OCI-LY1 (cell line): Measurements from ENCODE around the gene NUP50.

Source experiments
- H2AFZ ChIP-seq: fragments of 200-600 bp; sonication (generic), shearing (Covaris generic); 2 replicates; pipeline ENCODE4 v1.6.0; 2014; ENCODE audit warnings: antibody characterized with exemption, mild to moderate bottlenecking, low read length
- H3F3A ChIP-seq: fragments of 200-600 bp; sonication (generic), shearing (Covaris generic); 2 replicates; pipeline ENCODE4 v1.6.0; 2014; ENCODE audit warnings: mild to moderate bottlenecking, antibody characterized with exemption, low read length, moderate library complexity; ENCODE audit not compliant: insufficient read depth
- H3K27ac ChIP-seq: fragments of 200-600 bp; sonication (generic); 2 replicates; pipeline ENCODE4 v1.5.1; 2014; ENCODE audit warnings: low read length, mixed run types, mild to moderate bottlenecking, low read depth; ENCODE audit not compliant: poor library complexity, severe bottlenecking
- H3K27me3 ChIP-seq: fragments of 200-600 bp; sonication (generic); 2 replicates; pipeline ENCODE4 v1.6.0; 2014; ENCODE audit warnings: antibody characterized with exemption, mild to moderate bottlenecking, low read length, moderate library complexity; ENCODE audit not compliant: insufficient read depth
- H3K36me3 ChIP-seq: fragments of 200-600 bp; sonication (generic); 2 replicates; pipeline ENCODE4 v1.6.1; 2014; ENCODE audit warnings: mild to moderate bottlenecking, antibody characterized with exemption, low read length, moderate library complexity, mixed read lengths; ENCODE audit not compliant: insufficient read depth
- H3K4me1 ChIP-seq: fragments of 200-600 bp; sonication (generic); 2 replicates; pipeline ENCODE4 v1.5.1; 2014; ENCODE audit warnings: mild to moderate bottlenecking, low read length, moderate library complexity; ENCODE audit not compliant: insufficient read depth, severe bottlenecking
- H3K4me2 ChIP-seq: fragments of 200-600 bp; sonication (generic), shearing (Covaris generic); 2 replicates; pipeline ENCODE4 v1.6.1; 2014; ENCODE audit warnings: low read length
- H3K4me3 ChIP-seq: fragments of 200-600 bp; sonication (generic); 2 replicates; pipeline ENCODE4 v1.5.1; 2014; ENCODE audit warnings: low read length, low read depth, mild to moderate bottlenecking, mixed read lengths; ENCODE audit not compliant: poor library complexity, severe bottlenecking
- H3K79me2 ChIP-seq: fragments of 200-600 bp; shearing (Covaris generic); 2 replicates; pipeline ENCODE4 v1.6.1; 2016; ENCODE audit warnings: mixed run types, low read length, mixed read lengths; ENCODE audit not compliant: insufficient read depth
- H3K9ac ChIP-seq: fragments of 200-600 bp; sonication (generic), shearing (Covaris generic); 2 replicates; pipeline ENCODE4 v1.6.1; 2014; ENCODE audit warnings: mild to moderate bottlenecking, low read length, mixed read lengths
- H3K9me2 ChIP-seq: fragments of 200-600 bp; sonication (generic), shearing (Covaris generic); 2 replicates; pipeline ENCODE4 v1.6.1; 2014; ENCODE audit warnings: low read depth, mild to moderate bottlenecking, low read length, mixed read lengths
- H3K9me3 ChIP-seq: fragments of 200-600 bp; shearing (Covaris generic); 2 replicates; pipeline ENCODE4 v1.6.1; 2014; ENCODE audit warnings: low read length, mixed read lengths
- H4K20me1 ChIP-seq: fragments of 200-600 bp; sonication (generic), shearing (Covaris generic); 2 replicates; pipeline ENCODE4 v1.6.0; 2016; ENCODE audit warnings: mild to moderate bottlenecking, low read length; ENCODE audit not compliant: insufficient read depth
- CTCF ChIP-seq: fragments of 200-600 bp; sonication (generic), shearing (Covaris generic); IDR thresholded peaks from 2 replicates; pipeline ENCODE4 v1.5.1; 2017; ENCODE audit warnings: mild to moderate bottlenecking, antibody characterized with exemption, low read length, moderate library complexity, mixed read lengths
- EZH2 ChIP-seq: fragments of 200-600 bp; sonication (generic), shearing (Covaris generic); IDR thresholded peaks from 2 replicates; pipeline ENCODE4 v1.8.0; 2017; ENCODE audit warnings: borderline replicate concordance, mixed run types, mild to moderate bottlenecking, antibody characterized with exemption, low read length, moderate library complexity, mixed read lengths

The NUP50 gene

DNA sequence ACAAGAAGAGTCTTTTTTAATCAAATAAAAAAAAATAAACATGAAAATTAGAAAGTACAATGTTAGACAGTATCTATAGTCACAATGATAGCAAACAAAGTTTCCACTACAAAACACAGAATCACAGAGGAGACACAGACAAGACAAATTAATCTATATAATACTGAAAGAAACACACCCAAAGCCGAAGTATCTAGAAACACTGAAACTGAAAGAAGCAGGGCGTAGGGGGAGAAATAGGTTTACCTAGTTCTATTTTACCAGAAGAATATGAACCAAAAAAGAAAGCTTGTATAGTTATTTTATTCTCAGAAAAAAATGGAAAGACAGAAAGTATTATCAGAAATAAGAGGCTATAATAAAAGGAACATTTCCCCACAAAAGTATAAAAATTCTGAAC lies 27.1 kb upstream of the NUP50 start:
- Histone ChIP-seq H3K36me3 (peaks cover 15% of the 10 kb centered on the region), H3K9me3 (peaks cover 4% of the 10 kb centered on the region; the same call in 1 of the 2 replicates), H3K4me3 (no peak overlapping the region), H2AFZ (no peak overlapping the region), H3K4me1 (no peaks in the 10 kb centered on the region), H3K9ac (no peak overlapping the region), H3K4me2 (no peak overlapping the region), H3K27me3 (no peaks in the 10 kb centered on the region), H3K27ac (no peak overlapping the region), H3F3A (no peaks in the 10 kb centered on the region), H4K20me1 (no peaks in the 10 kb centered on the region), H3K79me2 (no peaks in the 10 kb centered on the region), H3K9me2 (no peaks in the 10 kb centered on the region)
- no peak for TF ChIP-seq EZH2

- TF ChIP-seq CTCF (no peak), EZH2 (no peak)
- no peaks in the 10 kb centered on the region for H3K9me2 ChIP-seq
- peaks cover 7% of the 10 kb centered on the region; the same call in 1 of the 2 replicates for H3K9me3 ChIP-seq
- no peaks in the 10 kb centered on the region for H4K20me1 ChIP-seq
- no peaks in the 10 kb centered on the region for H3K27me3 ChIP-seq
- H3K4me2 ChIP-seq = no peak overlapping the region
- H3K9ac ChIP-seq = no peak overlapping the region
- H3F3A ChIP-seq = no peaks in the 10 kb centered on the region
- no peak overlapping the region for H3K27ac ChIP-seq
- peaks cover 9% of the 10 kb centered on the region for H3K36me3 ChIP-seq
- H3K4me1 ChIP-seq = no peaks in the 10 kb centered on the region
- no peak overlapping the region for H2AFZ ChIP-seq
- H3K4me3 ChIP-seq = no peak overlapping the region
- H3K79me2 ChIP-seq = no peaks in the 10 kb centered on the region
These were observed 24.0 kb upstream of the NUP50 start for GRCh38 chr22:45139693-45140092.

- no peak overlapping the region for H2AFZ ChIP-seq
- H3K9me3 ChIP-seq = peaks cover 7% of the 10 kb centered on the region; the same call in 1 of the 2 replicates
- no peaks in the 10 kb centered on the region for H3K27me3 ChIP-seq
- H3K4me1 ChIP-seq = no peaks in the 10 kb centered on the region
- no peak overlapping the region for H3K27ac ChIP-seq
- no peaks in the 10 kb centered on the region for H3K79me2 ChIP-seq
- no peak overlapping the region for H3K9ac ChIP-seq
- no peak overlapping the region for H3K4me3 ChIP-seq
- no peaks in the 10 kb centered on the region for H4K20me1 ChIP-seq
- TF ChIP-seq CTCF = no peak
- no peak for TF ChIP-seq EZH2
- H3K4me2 ChIP-seq = no peak overlapping the region
- H3F3A ChIP-seq = no peaks in the 10 kb centered on the region
- peaks cover 4% of the 10 kb centered on the region; the same call in 1 of the 2 replicates for H3K36me3 ChIP-seq
- H3K9me2 ChIP-seq = no peaks in the 10 kb centered on the region
These were observed 21.3 kb upstream of the NUP50 start for GRCh38 chr22:45142376-45142775.

GRCh38 chr22:45144916-45145315 lies 18.8 kb upstream of the NUP50 start:
- Histone ChIP-seq H3K4me2 (no peak overlapping the region), H2AFZ (no peak overlapping the region), H3K9me3 (peaks cover 7% of the 10 kb centered on the region; the same call in 1 of the 2 replicates), H3K9ac (no peak overlapping the region), H3K27me3 (no peaks in the 10 kb centered on the region), H3K27ac (no peak overlapping the region), H4K20me1 (no peaks in the 10 kb centered on the region), H3K4me1 (no peaks in the 10 kb centered on the region), H3K9me2 (no peaks in the 10 kb centered on the region), H3K79me2 (no peaks in the 10 kb centered on the region), H3F3A (no peaks in the 10 kb centered on the region), H3K4me3 (no peak overlapping the region), H3K36me3 (peaks cover 14% of the 10 kb centered on the region)
- no peak for TF ChIP-seq EZH2
- TF ChIP-seq CTCF = no peak
